ENCODE results near the gene RIF1.
A peak's percentile ranks its signal among the peaks of the same experiment; 100 is the strongest.
"Not testable (repeated sequence)": the region's sequence is repeated elsewhere in the genome, so short reads cannot be mapped to it uniquely, and the experiment has no call there.

RIF1 gene

GRCh38 chr2:151409601-151410484 lies at the start of gene RIF1:
Gene RIF1, plus strand, starts transcription at chr2:151409902. Its CDS starts 522 bp downstream, at chr2:151410424.
- DNase-seq, result peak; percentile 82

GRCh38 chr2:151361674-151362370 lies 47.9 kb upstream of the RIF1 start:
- DNase-seq, result no peak

DNA sequence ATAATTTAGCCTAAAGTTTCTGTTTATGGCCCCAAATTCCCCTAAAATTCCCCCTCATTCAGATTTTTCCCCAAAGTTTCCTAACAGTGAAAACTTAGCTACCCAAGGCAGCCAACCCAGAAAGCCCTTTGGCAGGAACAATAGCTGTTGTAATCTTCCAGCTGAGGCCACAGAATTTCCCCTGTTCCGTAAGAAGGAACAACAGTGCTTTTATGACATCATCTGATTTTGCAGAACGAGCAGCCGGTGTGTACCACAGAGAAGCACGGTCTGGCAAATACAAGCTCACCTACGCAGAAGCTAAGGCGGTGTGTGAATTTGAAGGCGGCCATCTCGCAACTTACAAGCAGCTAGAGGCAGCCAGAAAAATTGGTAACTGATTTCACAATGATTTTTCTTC lies 46.0 kb upstream of the RIF1 start:
- DNase-seq, result no peak

GRCh38 chr2:151367571-151367970 lies 42.1 kb upstream of the RIF1 start:
- no peak for DNase-seq

GRCh38 chr2:151374436-151374835 lies 35.3 kb upstream of the RIF1 start:
- no peak for DNase-seq

DNA sequence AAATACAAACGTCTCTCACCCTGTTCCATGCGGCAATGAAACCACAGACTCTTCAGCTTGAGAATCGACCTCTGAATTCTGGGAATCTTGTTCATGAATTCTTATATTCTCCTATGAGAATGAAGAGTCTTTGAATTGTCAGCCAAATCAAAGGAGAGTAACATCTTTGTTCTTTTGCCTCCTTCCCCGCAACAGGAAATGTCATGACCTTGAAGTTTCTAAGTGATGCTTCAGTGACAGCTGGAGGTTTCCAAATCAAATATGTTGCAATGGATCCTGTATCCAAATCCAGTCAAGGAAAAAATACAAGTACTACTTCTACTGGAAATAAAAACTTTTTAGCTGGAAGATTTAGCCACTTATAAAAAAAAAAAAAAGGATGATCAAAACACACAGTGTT lies 30.5 kb upstream of the RIF1 start:
- DNase-seq, result no peak

DNA sequence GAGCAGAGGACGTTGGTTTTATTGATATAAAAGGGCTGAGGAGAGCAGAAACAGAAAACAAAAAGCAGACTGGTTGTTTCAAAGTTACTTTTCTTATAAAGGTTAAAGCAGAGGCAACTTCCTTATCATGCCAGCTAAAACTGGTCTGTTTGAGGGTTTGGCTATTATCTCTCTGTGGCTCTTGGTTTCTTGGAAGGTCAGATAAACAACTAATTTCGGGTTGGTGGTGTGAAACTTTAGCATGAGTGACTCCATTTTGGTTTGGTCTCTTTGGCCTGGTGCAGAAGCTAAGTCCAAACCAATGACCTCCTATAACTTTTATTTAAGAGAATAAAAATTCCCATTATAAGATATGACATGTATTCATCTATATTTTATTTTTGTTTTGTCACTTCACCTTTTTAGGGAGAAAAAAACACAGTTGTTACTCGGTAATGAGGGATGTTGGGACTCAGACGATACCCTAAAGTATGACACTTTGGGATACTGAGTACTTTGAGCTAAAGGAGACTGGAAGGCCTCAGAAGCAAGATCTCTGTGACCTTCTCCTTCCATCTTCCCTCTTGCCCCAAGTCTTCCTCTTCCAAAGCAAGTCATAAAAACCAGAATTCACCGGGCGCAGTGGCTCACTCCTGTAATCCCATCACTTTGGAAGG lies 29.0 kb upstream of the RIF1 start:
- DNase-seq, result no peak

DNA sequence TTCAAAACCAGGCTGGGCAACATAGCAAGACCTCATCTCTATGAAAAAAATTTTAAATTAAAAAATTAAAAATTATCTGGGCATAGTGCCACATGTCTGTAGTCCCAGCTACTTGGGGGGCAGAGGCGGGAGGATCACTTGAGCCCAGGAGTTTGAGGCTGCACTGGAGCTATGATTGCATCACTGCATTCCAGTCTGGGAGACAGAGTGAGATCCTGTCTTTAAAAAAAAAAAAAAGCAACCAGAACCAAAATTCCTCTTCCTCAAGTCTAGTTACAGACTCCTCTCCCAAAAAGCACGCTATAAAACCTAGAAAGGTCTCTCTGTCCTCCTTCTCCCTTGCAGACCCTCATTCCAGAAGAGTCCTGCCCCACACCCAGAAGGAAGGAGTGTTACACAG lies 28.4 kb upstream of the RIF1 start:
- no peak for DNase-seq

DNA sequence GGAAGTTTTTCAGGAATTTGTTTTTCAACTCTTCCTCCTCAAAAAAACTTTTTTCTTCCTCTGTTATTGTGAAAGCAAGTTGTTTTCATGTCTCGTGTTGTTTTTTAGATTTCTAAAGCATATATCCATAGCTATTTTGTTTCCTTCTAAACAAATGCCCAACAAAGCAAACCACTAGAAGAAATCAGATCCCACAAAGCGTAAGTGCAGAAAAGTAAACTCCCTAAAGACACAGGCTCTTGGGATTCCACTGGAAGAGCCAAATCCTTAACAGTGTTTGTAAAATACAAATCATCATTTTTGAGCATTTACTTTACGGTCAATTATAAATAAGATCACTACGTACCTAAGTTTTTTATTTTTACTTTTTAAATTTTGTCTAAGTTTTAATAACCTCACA lies 21.7 kb upstream of the RIF1 start:
- DNase-seq, result no peak

GRCh38 chr2:151391436-151391835 lies 18.3 kb upstream of the RIF1 start:
- DNase-seq, result no peak

DNA sequence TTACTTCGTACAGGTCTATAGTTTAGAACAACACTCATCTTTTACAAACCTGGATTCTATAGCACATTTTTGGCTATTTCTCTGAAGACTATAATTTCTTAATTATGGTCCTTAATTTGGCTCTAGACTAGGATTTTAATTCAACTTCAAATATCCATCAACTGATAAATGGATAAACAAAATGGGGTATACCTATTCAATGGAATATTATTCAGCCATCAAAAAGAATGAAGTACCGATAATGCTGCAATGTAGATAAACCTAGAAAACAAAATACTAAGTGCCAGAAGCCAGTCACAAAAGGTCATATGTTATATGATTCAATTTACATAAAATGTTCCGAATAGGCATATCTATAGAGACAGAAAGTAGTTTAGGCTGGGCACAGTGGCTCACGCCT lies 15.2 kb upstream of the RIF1 start:
- DNase-seq, result no peak

DNA sequence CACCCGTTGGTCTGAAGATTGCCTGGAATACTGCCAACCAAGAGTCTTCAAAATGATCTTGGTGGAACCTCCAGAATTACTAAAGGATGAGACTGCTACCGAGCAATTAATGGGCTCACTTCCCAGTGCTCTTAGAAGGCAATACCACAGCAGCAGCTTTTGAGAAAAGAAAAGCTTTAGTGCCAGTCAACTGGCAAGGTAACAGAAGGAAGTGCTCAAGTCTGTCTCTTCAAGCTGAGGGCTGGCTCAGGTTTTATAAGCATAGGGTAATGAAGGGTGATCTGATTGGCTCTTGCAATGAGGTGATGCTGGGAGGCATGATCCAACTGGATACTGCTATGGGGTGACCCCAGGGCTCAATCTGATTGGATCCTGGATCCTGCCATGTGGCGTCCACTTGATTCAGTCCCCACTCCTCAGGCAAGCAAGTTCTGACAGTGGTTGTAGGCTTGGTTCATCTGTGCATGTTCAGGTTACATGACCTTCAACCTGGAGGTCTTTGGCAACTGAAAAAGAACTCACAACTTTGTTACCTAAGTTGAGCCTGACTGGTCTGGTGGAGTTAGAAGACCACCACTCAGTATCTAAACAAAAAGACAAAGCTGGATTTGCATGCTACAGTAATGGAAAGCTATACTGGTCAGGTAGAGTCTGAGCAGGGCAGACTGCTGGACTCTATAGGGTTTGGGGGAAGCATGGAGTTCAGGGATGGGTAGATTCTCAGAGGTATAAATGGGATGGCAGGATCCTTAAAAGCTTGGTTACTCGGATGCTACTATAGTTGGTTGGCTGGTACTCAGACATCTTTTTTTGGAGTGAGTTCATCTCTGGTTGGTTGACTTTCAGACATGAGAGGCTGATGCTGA lies 14.0 kb upstream of the RIF1 start:
- DNase-seq, result no peak

DNA sequence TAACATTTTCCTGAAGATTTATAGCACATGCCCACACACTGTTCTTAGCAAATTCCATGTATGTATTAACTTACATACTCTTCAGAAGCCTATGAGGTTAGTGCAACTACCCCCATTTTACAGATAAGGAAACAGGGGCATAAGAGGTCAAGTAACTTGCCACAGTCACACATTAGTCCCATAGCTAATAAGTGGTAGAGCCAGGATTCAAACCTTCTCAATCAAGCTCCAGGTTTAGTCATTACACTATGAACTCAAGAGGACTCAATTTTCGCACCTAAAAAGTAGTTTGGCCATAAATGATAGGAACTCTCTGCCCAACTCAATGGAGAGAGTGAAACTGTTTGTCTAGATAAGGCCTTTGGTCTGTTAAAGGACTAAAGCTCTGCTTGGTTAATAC lies 9.7 kb upstream of the RIF1 start:
- no peak for DNase-seq

- DNase-seq, result no peak
Observed at GRCh38 chr2:151401149-151401548, 8.6 kb upstream of the RIF1 start.

- DNase-seq, result no peak
Observed at GRCh38 chr2:151403914-151404313, 5.8 kb upstream of the RIF1 start.

- DNase-seq, result no peak
Observed at GRCh38 chr2:151405376-151405775, 4.3 kb upstream of the RIF1 start.

DNA sequence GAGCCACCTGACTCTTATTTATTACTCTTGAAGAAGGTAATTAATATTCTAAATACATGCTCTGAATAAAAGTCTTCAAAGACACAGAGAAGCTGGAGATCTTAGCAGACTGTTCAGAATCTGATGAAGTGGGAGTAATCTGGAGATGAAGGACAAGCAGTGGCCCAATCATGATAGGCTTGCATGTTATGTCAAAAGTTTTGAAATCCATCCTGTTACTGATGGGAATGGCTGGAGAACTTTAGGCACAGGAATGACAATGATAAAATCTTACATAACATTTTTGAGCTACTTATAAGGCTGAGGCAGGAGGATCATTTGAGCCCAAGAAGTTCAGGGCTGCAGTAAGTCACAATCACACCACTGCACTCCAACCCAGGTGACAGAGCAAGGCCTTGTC lies 2.4 kb upstream of the RIF1 start:
- no peak for DNase-seq

DNA sequence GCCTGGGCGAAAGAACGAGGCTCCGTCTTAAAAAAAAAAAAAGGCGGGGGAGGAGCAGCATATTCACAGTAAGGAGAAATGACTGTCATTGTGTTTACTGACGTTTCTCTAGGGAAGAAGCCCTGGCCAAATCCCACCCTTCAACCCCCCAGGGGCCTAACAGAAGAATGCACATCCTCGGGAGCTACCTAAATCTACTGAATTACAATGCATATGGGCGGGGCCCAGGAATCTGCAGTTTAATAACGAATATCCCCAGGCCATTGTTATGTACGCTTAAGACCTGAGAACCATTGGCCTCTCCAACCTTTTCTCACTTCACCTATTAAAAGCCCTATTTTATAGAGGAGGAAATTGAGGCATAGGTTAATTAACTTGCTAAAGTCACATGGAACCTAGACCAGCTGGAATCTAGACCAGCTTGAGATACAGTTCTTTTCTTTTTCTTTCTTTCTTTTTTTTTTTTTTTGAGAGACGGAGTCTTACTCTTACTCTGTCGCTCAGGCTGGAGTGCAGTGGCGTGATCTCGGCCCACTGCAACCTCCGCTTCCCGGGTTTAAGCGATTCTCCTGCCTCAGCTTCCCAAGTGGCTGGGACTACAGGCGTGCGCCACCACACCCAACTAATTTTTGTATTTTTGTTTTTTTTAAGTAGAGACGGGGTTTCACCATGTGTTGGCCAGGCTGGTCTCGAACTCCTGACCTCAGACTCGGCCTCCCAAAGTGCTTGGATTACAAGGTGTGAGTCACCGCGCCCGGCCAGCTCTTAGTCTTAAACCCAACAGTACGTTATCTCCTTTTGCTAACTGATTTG lies 708 bp upstream of the RIF1 start:
- DNase-seq, result no peak

DNA sequence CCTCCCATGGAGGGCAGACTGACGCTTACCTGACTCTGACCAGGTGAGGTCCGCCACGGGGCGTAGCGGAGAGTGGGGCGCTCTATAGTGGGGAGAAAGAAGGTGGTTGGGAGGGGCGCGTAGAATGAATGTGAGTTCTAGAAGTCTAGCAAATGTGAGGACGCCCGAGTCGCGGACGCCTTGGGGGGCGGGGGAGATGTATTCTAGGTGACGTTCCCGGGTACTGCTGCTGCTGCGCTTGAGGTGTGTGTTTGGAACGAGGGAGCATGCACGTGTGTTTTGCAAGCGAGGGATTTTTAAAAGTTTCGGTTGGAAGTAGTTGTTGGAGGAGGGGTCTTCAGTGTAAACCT lies 758 bp downstream of the RIF1 start:
- peak; percentile 62 for DNase-seq

GRCh38 chr2:151417650-151418049 lies 7.9 kb downstream of the RIF1 start:
- DNase-seq, result no peak

DNA sequence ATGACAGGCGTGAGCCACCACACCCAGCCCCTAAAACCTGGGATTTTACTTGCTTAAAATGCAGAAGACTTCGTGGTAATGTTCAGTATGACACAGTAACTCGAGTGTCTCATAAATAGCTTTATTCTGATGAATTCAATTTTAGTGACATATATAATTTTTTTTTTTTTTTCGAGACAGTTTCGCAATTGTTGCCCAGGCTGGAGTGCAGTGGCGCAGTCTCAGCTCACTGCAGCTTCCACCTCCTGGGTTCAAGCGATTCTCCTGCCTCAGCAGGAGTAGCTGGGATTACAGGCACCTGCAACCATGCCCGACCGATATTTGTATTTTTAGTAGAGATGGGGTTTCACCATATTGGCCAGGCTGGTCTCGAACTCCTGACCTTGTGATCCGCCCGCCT lies 12.0 kb downstream of the RIF1 start:
- not testable (repeated sequence) for DNase-seq

DNA sequence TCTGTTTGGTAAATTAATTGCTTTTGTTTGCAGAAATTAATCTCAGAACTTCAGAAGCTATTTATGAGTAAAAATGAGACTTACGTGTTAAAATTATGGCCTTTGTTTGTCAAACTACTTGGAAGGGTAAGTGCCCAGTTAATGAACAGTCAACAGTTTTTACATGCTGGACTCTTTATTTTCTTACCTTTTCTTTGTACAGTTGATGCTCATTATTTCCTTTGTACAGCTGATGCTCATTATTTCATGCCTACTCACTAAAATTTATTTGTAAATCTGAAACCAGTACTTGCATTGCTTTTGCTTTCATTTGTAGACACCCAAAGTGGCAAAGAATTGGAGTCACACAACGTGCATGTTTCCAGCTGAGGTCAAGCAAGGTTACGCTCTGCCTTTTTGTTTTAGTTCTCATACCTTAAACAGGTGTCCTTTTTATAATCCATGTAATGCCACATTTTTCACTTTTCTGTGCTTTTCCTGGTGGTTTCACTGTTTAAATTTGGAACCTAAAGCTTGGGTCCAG lies 13.3 kb downstream of the RIF1 start:
- DNase-seq, result peak; percentile 7
